IMR-90 (cell line): Measurements from ENCODE around the gene ZKSCAN8.

Experiments used
- BHLHE40 ChIP-seq: fragments of 150-350 bp; IDR thresholded peaks from 2 replicates; pipeline ENCODE4 v1.6.1; 2016; ENCODE audit warnings: mild to moderate bottlenecking, low read depth, low read length
- CEBPB ChIP-seq: IDR thresholded peaks from 2 replicates; pipeline ENCODE4 v1.6.1; 2012; ENCODE audit warnings: low read depth, low read length, improper control_type of control experiment
- CHD1 ChIP-seq: IDR thresholded peaks from 2 replicates; pipeline ENCODE4 v1.6.1; 2012; ENCODE audit warnings: low read depth, low read length, improper control_type of control experiment
- FOS ChIP-seq: fragments of 150-350 bp; IDR thresholded peaks from 2 replicates; pipeline ENCODE4 v1.6.1; 2016; ENCODE audit warnings: low read depth, low read length
- MAFK ChIP-seq: IDR thresholded peaks from 2 replicates; pipeline ENCODE4 v1.6.1; 2012; ENCODE audit warnings: low read depth, low read length, improper control_type of control experiment
- MXI1 ChIP-seq: IDR thresholded peaks from 2 replicates; pipeline ENCODE4 v1.6.1; 2012; ENCODE audit warnings: low read depth, mild to moderate bottlenecking, low read length, moderate library complexity, borderline replicate concordance
- POLR2A ChIP-seq: IDR thresholded peaks from 2 replicates; pipeline ENCODE4 v1.6.1; 2012; ENCODE audit warnings: mild to moderate bottlenecking, low read depth, low read length
- RAD21 ChIP-seq: IDR thresholded peaks from 2 replicates; pipeline ENCODE4 v1.6.1; 2012; ENCODE audit warnings: low read length, improper control_type of control experiment
- RCOR1 ChIP-seq: IDR thresholded peaks from 2 replicates; pipeline ENCODE4 v1.6.1; 2012; ENCODE audit warnings: mild to moderate bottlenecking, low read length, improper control_type of control experiment; ENCODE audit not compliant: insufficient replicate concordance
- RFX5 ChIP-seq: IDR thresholded peaks from 2 replicates; pipeline ENCODE4 v1.8.0; 2012; ENCODE audit warnings: low read depth, mild to moderate bottlenecking, low read length, moderate library complexity
- TF ChIP-seq, protein P1 (sequence below): conservative IDR thresholded peaks from 2 replicates; pipeline ENCODE4 v1.5.1; 2012; ENCODE audit warnings: mild to moderate bottlenecking, low read depth, low read length, improper control_type of control experiment
- TF ChIP-seq, protein P2 (sequence below): fragments of 150-350 bp; IDR thresholded peaks from 2 replicates; pipeline ENCODE4 v1.6.1; 2016; ENCODE audit warnings: low read depth, mild to moderate bottlenecking, low read length, moderate library complexity, borderline replicate concordance
- TF ChIP-seq, protein P3 (sequence below): fragments of 150-350 bp; IDR thresholded peaks from 2 replicates; pipeline ENCODE4 v1.6.1; 2017; ENCODE audit warnings: mild to moderate bottlenecking, antibody characterized with exemption, low read length, low read depth

DNA sequence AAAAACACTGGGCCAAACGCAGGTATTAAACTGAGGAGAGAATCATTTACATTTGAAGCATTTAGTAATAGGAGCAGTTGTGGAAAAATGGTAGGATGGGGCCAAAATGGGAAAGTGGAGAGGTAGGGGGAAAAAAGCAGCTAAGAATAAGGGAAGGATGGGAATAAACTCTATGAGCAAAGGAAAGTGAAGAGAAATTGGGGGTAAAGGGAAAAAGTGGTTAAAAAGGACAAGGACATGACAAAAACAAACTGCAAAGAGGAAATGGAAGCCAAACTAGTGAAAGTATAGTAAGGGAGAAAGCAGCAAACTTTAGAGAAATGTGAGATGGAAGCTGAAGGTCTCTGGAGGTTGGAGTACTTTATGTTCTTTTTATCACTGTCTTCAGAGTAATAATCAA lies 23.5 kb upstream of the ZKSCAN8 start:
- TF ChIP-seq, protein P1, sequence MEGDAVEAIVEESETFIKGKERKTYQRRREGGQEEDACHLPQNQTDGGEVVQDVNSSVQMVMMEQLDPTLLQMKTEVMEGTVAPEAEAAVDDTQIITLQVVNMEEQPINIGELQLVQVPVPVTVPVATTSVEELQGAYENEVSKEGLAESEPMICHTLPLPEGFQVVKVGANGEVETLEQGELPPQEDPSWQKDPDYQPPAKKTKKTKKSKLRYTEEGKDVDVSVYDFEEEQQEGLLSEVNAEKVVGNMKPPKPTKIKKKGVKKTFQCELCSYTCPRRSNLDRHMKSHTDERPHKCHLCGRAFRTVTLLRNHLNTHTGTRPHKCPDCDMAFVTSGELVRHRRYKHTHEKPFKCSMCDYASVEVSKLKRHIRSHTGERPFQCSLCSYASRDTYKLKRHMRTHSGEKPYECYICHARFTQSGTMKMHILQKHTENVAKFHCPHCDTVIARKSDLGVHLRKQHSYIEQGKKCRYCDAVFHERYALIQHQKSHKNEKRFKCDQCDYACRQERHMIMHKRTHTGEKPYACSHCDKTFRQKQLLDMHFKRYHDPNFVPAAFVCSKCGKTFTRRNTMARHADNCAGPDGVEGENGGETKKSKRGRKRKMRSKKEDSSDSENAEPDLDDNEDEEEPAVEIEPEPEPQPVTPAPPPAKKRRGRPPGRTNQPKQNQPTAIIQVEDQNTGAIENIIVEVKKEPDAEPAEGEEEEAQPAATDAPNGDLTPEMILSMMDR = no peak
- TF ChIP-seq POLR2A = no peak
- no peak for TF ChIP-seq RFX5
- TF ChIP-seq, protein P2, sequence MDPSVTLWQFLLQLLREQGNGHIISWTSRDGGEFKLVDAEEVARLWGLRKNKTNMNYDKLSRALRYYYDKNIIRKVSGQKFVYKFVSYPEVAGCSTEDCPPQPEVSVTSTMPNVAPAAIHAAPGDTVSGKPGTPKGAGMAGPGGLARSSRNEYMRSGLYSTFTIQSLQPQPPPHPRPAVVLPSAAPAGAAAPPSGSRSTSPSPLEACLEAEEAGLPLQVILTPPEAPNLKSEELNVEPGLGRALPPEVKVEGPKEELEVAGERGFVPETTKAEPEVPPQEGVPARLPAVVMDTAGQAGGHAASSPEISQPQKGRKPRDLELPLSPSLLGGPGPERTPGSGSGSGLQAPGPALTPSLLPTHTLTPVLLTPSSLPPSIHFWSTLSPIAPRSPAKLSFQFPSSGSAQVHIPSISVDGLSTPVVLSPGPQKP = no peak
- TF ChIP-seq BHLHE40 = no peak
- TF ChIP-seq CHD1 = no peak
- no peak for TF ChIP-seq MAFK
- TF ChIP-seq CEBPB = no peak
- no peak for TF ChIP-seq RAD21
- TF ChIP-seq RCOR1 = no peak
- no peak for TF ChIP-seq MXI1
- TF ChIP-seq FOS = no peak
- TF ChIP-seq, protein P3, sequence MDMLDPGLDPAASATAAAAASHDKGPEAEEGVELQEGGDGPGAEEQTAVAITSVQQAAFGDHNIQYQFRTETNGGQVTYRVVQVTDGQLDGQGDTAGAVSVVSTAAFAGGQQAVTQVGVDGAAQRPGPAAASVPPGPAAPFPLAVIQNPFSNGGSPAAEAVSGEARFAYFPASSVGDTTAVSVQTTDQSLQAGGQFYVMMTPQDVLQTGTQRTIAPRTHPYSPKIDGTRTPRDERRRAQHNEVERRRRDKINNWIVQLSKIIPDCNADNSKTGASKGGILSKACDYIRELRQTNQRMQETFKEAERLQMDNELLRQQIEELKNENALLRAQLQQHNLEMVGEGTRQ = no peak
